GM12878 (cell line): Measurements from ENCODE around the gene LPIN1. TPM values are rescaled to one million over a fixed set of nuclear protein-coding genes. Genes with fewer than 3 reads are reported as not detected.

Source experiments
- ATAC-seq: fragments of 200-7000 bp; cut with Tn5 transposase; 3 replicates; pipeline ENCODE4 v1.9.1; 2020; ENCODE audit warnings: mild to moderate bottlenecking, moderate library complexity
- BruUV-seq: library from RNA; stranded (reverse); fragments of 400-500 nt; replicated peaks from 2 replicates; lab custom pipeline; 2021; lab: Mats Ljungman, UMichigan
- CTCF ChIA-PET: fragments of 300-600 bp; sonication (Branson Sonifier 250); formaldehyde crosslinking; extraction: SDS; loops from one replicate; lab custom pipeline; 2021; ENCODE audit warnings: inconsistent platforms; lab: Yijun Ruan, JAX
- POLR2A ChIA-PET: fragments of 350-600 bp; formaldehyde crosslinking; extraction: SDS; loops from one replicate; lab custom pipeline; 2021; ENCODE audit warnings: inconsistent platforms; lab: Charles Lee
- RAD21 ChIA-PET: fragments of 300-600 bp; sonication (Branson Sonifier 250); formaldehyde crosslinking; loops from one replicate; lab custom pipeline; 2023; ENCODE audit warnings: antibody characterized with exemption; ENCODE audit not compliant: unreplicated experiment; lab: Charles Lee
- SMC1A ChIA-PET: fragments of 300-600 bp; sonication (Branson Sonifier 250); formaldehyde crosslinking; loops from one replicate; lab custom pipeline; 2023; ENCODE audit not compliant: unreplicated experiment, uncharacterized antibody; lab: Charles Lee
- DNase-seq: peaks from one replicate; pipeline ENCODE4 v3.0.0-alpha.2; 2011; ENCODE audit warnings: low read depth, low spot score
- FAIRE-seq: peaks from 3 replicates; lab custom pipeline; 2011; peaks lifted over from hg19 to GRCh38; lab: Jason Lieb, UNC
- H2AFZ ChIP-seq: 2 replicates; pipeline ENCODE4 v1.6.0; 2011; ENCODE audit warnings: low read depth, low read length, control low read depth; ENCODE audit not compliant: control insufficient read depth
- H3K27ac ChIP-seq: 2 replicates; pipeline ENCODE4 v1.5.1; 2011; ENCODE audit warnings: control low read depth; ENCODE audit not compliant: control insufficient read depth, insufficient read depth
- H3K27me3 ChIP-seq, 2 experiments: replicated peaks in 1 of 2; 2 replicates each; pipeline versions ENCODE4 v1.6.0 to v1.6.1; 2011; ENCODE audit warnings: low read length in 1 of 2; ENCODE audit not compliant: control insufficient read depth in 2 of 2, insufficient read depth in 2 of 2
- H3K36me3 ChIP-seq, 2 experiments: 2 replicates each; pipeline ENCODE4 v1.5.1; 2011; ENCODE audit warnings: low read length in 1 of 2; ENCODE audit not compliant: control insufficient read depth in 2 of 2, insufficient read depth in 2 of 2
- H3K4me1 ChIP-seq: 2 replicates; pipeline ENCODE4 v1.6.1; 2011; ENCODE audit warnings: mild to moderate bottlenecking, low read length, moderate library complexity, mixed read lengths; ENCODE audit not compliant: control insufficient read depth, insufficient read depth
- H3K4me2 ChIP-seq: 2 replicates; pipeline ENCODE4 v1.6.0; 2011; ENCODE audit warnings: control low read depth; ENCODE audit not compliant: control insufficient read depth, insufficient read depth
- H3K4me3 ChIP-seq: fragments of 200-600 bp; sonication (generic); 2 replicates; pipeline ENCODE4 v1.5.1; 2016
- H3K79me2 ChIP-seq: 2 replicates; pipeline ENCODE4 v1.6.0; 2011; ENCODE audit warnings: low read length; ENCODE audit not compliant: control insufficient read depth, insufficient read depth
- H3K9ac ChIP-seq: 2 replicates; pipeline ENCODE4 v1.8.0; 2011; ENCODE audit warnings: low read length, control low read depth, mixed read lengths; ENCODE audit not compliant: control insufficient read depth, insufficient read depth
- H3K9me3 ChIP-seq: replicated peaks from 3 replicates; pipeline ENCODE4 v1.5.1; 2011; ENCODE audit warnings: mild to moderate bottlenecking, low read length; ENCODE audit not compliant: control insufficient read depth, insufficient read depth
- H4K20me1 ChIP-seq: 2 replicates; pipeline ENCODE4 v1.6.0; 2011; ENCODE audit not compliant: control insufficient read depth, insufficient read depth
- BCL11A ChIP-seq: IDR thresholded peaks from 2 replicates; pipeline ENCODE4 v1.6.1; 2011; ENCODE audit warnings: low read depth, low read length
- BCL3 ChIP-seq: IDR thresholded peaks from 2 replicates; pipeline ENCODE4 v1.6.1; 2011; ENCODE audit warnings: borderline replicate concordance, low read depth, mild to moderate bottlenecking, moderate library complexity, low read length; ENCODE audit not compliant: insufficient read depth, poor library complexity, severe bottlenecking
- BMI1 ChIP-seq: fragments of 450-650 bp; IDR thresholded peaks from 2 replicates; pipeline ENCODE4 v1.6.1; 2016; ENCODE audit warnings: mild to moderate bottlenecking, moderate library complexity, borderline replicate concordance
- CHD2 ChIP-seq: IDR thresholded peaks from 2 replicates; pipeline ENCODE4 v1.6.1; 2011; ENCODE audit warnings: low read depth, low read length, improper control_type of control experiment, borderline replicate concordance
- ESRRA ChIP-seq: IDR thresholded peaks from 2 replicates; pipeline ENCODE4 v1.6.1; 2012; ENCODE audit warnings: mild to moderate bottlenecking, low read length, improper control_type of control experiment
- FOXM1 ChIP-seq: IDR thresholded peaks from 2 replicates; pipeline ENCODE4 v1.6.1; 2012; ENCODE audit warnings: low read depth, mild to moderate bottlenecking, inconsistent platforms, low read length, moderate library complexity
- HCFC1 ChIP-seq: fragments of 150-350 bp; IDR thresholded peaks from 2 replicates; pipeline ENCODE4 v1.6.1; 2014; ENCODE audit warnings: low read length
- HDAC2 ChIP-seq: fragments of 200-600 bp; sonication (generic); IDR thresholded peaks from 2 replicates; pipeline ENCODE4 v1.6.1; 2017
- IKZF2 ChIP-seq, 2 experiments: fragments of 450-650 bp; IDR thresholded peaks; 2 replicates each; pipeline ENCODE4 v1.6.1; 2017; ENCODE audit warnings: mild to moderate bottlenecking in 2 of 2, moderate library complexity in 2 of 2
- JUNB ChIP-seq: IDR thresholded peaks from 2 replicates; pipeline ENCODE4 v1.6.1; 2016; ENCODE audit warnings: antibody characterized with exemption, mild to moderate bottlenecking
- MXI1 ChIP-seq: fragments of 150-350 bp; IDR thresholded peaks from 2 replicates; pipeline ENCODE4 v1.6.1; 2011; ENCODE audit warnings: low read depth, mild to moderate bottlenecking, inconsistent platforms, low read length, improper control_type of control experiment
- NR2C2 ChIP-seq: IDR thresholded peaks from 2 replicates; pipeline ENCODE4 v1.6.1; 2011; ENCODE audit warnings: borderline replicate concordance, low read depth; ENCODE audit not compliant: control insufficient read depth, insufficient read length
- NR2F1 ChIP-seq: fragments of 450-650 bp; conservative IDR thresholded peaks from 2 replicates; pipeline ENCODE4 v1.6.1; 2017; ENCODE audit warnings: mild to moderate bottlenecking
- POLR2A ChIP-seq: IDR thresholded peaks from 2 replicates; pipeline ENCODE4 v1.6.1; 2011; ENCODE audit warnings: low read depth, mild to moderate bottlenecking, low read length
- STAT1 ChIP-seq: fragments of 450-650 bp; conservative IDR thresholded peaks from 2 replicates; pipeline ENCODE4 v1.6.1; 2014; ENCODE audit warnings: antibody characterized with exemption, mild to moderate bottlenecking
- TAF1 ChIP-seq: IDR thresholded peaks from 2 replicates; pipeline ENCODE4 v1.6.1; 2011; ENCODE audit warnings: mild to moderate bottlenecking, low read depth, low read length, borderline replicate concordance
- TCF3 ChIP-seq: IDR thresholded peaks from 2 replicates; pipeline ENCODE4 v1.6.1; 2012; ENCODE audit warnings: low read depth, mild to moderate bottlenecking, low read length, borderline replicate concordance; ENCODE audit not compliant: insufficient read depth
- ZNF622 ChIP-seq: fragments of 450-650 bp; IDR thresholded peaks from 2 replicates; pipeline ENCODE4 v1.6.1; 2017; ENCODE audit warnings: mild to moderate bottlenecking, inconsistent platforms
- ZSCAN29 ChIP-seq: fragments of 450-650 bp; IDR thresholded peaks from 2 replicates; pipeline ENCODE4 v1.6.1; 2017; ENCODE audit warnings: mild to moderate bottlenecking, moderate library complexity
- WGBS: methylation state at CpG from one replicate; pipeline ENCODE4 v1.1.6; 2016; ENCODE audit warnings: low lambda C conversion rate; ENCODE audit not compliant: insufficient replicate concordance, insufficient coverage; ENCODE audit errors: missing lambda C conversion rate; 5-methylcytosine and 5-hydroxymethylcytosine counted together
- in situ Hi-C: fragments of 300-500 bp; cut with MboI; formaldehyde crosslinking; loops from 9 replicates; pipeline ENCODE4 v1.14.3; 2018; ENCODE audit warnings: mixed read lengths
- intact Hi-C: fragments of 100-400 bp; cut with micrococcal nuclease; formaldehyde crosslinking; loops from one replicate; pipeline ENCODE4 v1.14.2; 2022; ENCODE audit not compliant: unreplicated experiment
- polyA plus RNA-seq, 11 experiments: library from polyadenylated mRNA; depleted of rRNA in 4 of 11; unstranded in 6 of 11; stranded (reverse) in 5 of 11; fragments of >200 nt; fragmentation: Nextera tagmentation in 4 of 11; fragmentation: Illumina TruSeq in 1 of 11; extraction: Ambion mirVana in 4 of 11; extraction: Trizol in 1 of 11; gene quantifications; 1 replicate in 1 of 11; 2 replicates in 10 of 11; pipeline versions ENCODE4 v1.2.1 to v1.2.3, GENCODE V29; 2011 to 2016; ENCODE audit warnings: inconsistent platforms in 2 of 11, missing spikeins in 2 of 11, low read depth in 1 of 11
- total RNA-seq, 4 experiments: library from RNA; depleted of rRNA in 3 of 4; stranded (reverse); fragments of >200 nt in 3 of 4; fragmentation: Illumina TruSeq in 1 of 4; extraction: Trizol in 1 of 4; gene quantifications; 2 replicates each; pipeline versions ENCODE4 v1.2.1 to v1.2.3, GENCODE V29; 2013 to 2021
- TF ChIP-seq, protein P1 (sequence below): IDR thresholded peaks from 2 replicates; pipeline ENCODE4 v1.6.1; 2011; ENCODE audit warnings: mild to moderate bottlenecking, low read depth, low read length, moderate library complexity; ENCODE audit not compliant: insufficient replicate concordance
- TF ChIP-seq, protein P2 (sequence below): fragments of 450-650 bp; IDR thresholded peaks from 2 replicates; pipeline ENCODE4 v1.6.1; 2014; ENCODE audit warnings: mild to moderate bottlenecking

Gene LPIN1
- total and polyA plus RNA-seq, 10 of the 15 experiments (the other 5 are each of a cell fraction or from before 2014, with no cell fraction given): 18.8 to 82.5 (median 50.3) TPM

GRCh38 chr2:11753886-11754699 lies 7.7 kb downstream of the LPIN1 start (continued):
- no peak for TF ChIP-seq TAF1
- TF ChIP-seq BCL3: no peak
- no peak for TF ChIP-seq ZNF622
- no peak for TF ChIP-seq STAT1
- no peak for TF ChIP-seq HDAC2
- 0 out of 2 replicates have a peak, but pooled peaks have one; percentile 10 for TF ChIP-seq TCF3
- no peak for TF ChIP-seq ZSCAN29
- 0 out of 2 replicates have a peak, but pooled peaks have one; percentile 11 for TF ChIP-seq ESRRA

DNA sequence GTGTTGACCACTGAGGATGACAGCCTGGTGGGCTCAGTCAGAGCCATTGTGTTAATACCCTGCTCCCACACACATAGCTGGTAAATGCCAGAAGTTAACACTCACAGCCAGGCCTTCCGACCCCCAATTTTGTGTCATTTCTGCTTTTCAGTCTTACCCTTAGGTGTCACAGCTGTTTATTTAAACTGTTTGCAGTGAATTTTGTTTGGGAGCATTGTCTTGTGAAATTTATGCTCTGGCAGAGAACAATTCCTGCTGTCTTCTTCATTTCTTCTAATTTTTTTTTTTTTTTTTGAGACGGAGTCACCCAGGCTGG lies 8.2 kb downstream of the LPIN1 start:
- Histone ChIP-seq H3K36me3 (peaks cover 0 to 2% of the 10 kb centered on the region in 2 experiments; a peak in 1 of 4 replicates), H3K27me3 (no peaks in the 10 kb centered on the region), H3K9me3 (no peaks in the 10 kb centered on the region), H3K27ac (peak overlapping the region; percentile 97), H3K9ac (peak overlapping the region; percentile 83; the same call in 1 of the 2 replicates), H3K4me3 (peak overlapping the region; percentile 66; the same call in 1 of the 2 replicates), H2AFZ (no peak overlapping the region), H3K4me1 (peaks cover 53% of the 10 kb centered on the region), H4K20me1 (no peaks in the 10 kb centered on the region), H3K4me2 (peak overlapping the region; percentile 98), H3K79me2 (peaks cover 38% of the 10 kb centered on the region)
- ATAC-seq (peak; percentile 11), DNase-seq (no peak), FAIRE-seq (no peak)
- ChIA-PET SMC1A (interaction anchor here (1.5 to 16.4 kb wide), 7 partner anchors 10 to 111 kb away, joined by 4 to 222 read pairs (median 11); partner anchors contain the start of gene LPIN1), RAD21 (interaction anchor here (0.5 to 4.6 kb wide), 9 partner anchors 8 to 278 kb away, joined by 3 to 51 read pairs (median 5); partner anchors contain the start of gene LPIN1), POLR2A (interaction anchor here (0.6 to 7.0 kb wide), 7 partner anchors 9 to 1064 kb away, joined by 3 to 84 read pairs (median 6); partner anchors contain the start of gene LPIN1), CTCF (interaction anchor here (0.7 to 28.9 kb wide), 7 partner anchors 13 to 973 kb away, joined by 3 to 684 read pairs (median 5); partner anchors contain the start of gene LPIN1)
- WGBS: 32% methylated on average over 1 of the region's 2 CpGs
- intact Hi-C loops: loop anchor here (5.0 kb wide), 1 partner anchor 113 kb away; no protein-coding TSS in a partner anchor
- in situ Hi-C loops: no loop called here
- no TSS peak for BruUV-seq
- no peak for TF ChIP-seq NR2C2
- TF ChIP-seq CHD2: peak; percentile 33; the same call in 1 of the 2 replicates
- TF ChIP-seq BCL11A: peak; percentile 13; the same call in 1 of the 2 replicates
- TF ChIP-seq NR2F1: 0 out of 2 replicates have a peak, but pooled peaks have one; percentile 34
- no peak for TF ChIP-seq POLR2A
- TF ChIP-seq IKZF2 (IDR thresholded peaks at IDR 0.05): peak in 1 of 2 experiments; percentile 17; a peak in 1 of 4 replicates
- no peak for TF ChIP-seq FOXM1
- TF ChIP-seq BMI1: no peak
- TF ChIP-seq, protein P1, sequence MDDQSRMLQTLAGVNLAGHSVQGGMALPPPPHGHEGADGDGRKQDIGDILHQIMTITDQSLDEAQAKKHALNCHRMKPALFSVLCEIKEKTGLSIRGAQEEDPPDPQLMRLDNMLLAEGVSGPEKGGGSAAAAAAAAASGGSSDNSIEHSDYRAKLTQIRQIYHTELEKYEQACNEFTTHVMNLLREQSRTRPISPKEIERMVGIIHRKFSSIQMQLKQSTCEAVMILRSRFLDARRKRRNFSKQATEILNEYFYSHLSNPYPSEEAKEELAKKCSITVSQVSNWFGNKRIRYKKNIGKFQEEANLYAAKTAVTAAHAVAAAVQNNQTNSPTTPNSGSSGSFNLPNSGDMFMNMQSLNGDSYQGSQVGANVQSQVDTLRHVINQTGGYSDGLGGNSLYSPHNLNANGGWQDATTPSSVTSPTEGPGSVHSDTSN: peak; percentile 15
- TF ChIP-seq HCFC1: no peak
- no peak for TF ChIP-seq JUNB
- TF ChIP-seq MXI1: no peak
- TF ChIP-seq, protein P2, sequence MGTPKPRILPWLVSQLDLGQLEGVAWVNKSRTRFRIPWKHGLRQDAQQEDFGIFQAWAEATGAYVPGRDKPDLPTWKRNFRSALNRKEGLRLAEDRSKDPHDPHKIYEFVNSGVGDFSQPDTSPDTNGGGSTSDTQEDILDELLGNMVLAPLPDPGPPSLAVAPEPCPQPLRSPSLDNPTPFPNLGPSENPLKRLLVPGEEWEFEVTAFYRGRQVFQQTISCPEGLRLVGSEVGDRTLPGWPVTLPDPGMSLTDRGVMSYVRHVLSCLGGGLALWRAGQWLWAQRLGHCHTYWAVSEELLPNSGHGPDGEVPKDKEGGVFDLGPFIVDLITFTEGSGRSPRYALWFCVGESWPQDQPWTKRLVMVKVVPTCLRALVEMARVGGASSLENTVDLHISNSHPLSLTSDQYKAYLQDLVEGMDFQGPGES: no peak
